HS-27A (cell line): ENCODE data around the gene TRIP12.

ENCODE experiments used
- DNase-seq: peaks from one replicate; pipeline ENCODE4 v3.0.0-alpha.2; 2012; ENCODE audit warnings: low read depth, missing footprints

Gene TRIP12

GRCh38 chr2:229715895-229716507, 205.8 kb downstream of the TRIP12 start:
- no peak for DNase-seq

- DNase-seq = no peak
Measured at GRCh38 chr2:229714736-229715541, 206.9 kb downstream of the TRIP12 start.

- no peak for DNase-seq
Measured at GRCh38 chr2:229714080-229714735, 207.6 kb downstream of the TRIP12 start, which contains the start of gene DNER. TSS of gene DNER (minus strand) at chr2:229714555. CDS start at chr2:229714423, 132 bp downstream.
